GM18508 (cell line): ENCODE results near the gene OLFML2B.
"Not testable (repeated sequence)": the region's sequence is repeated elsewhere in the genome, so short reads cannot be mapped to it uniquely, and the experiment has no call there.

Source experiments
- ATAC-seq: cut with Tn5 transposase; IDR thresholded peaks from one replicate; pipeline ENCODE4 v1.9.1; 2021; ENCODE audit warnings: moderate number of reproducible peaks; ENCODE audit not compliant: insufficient read depth, unreplicated experiment

Gene OLFML2B

DNA sequence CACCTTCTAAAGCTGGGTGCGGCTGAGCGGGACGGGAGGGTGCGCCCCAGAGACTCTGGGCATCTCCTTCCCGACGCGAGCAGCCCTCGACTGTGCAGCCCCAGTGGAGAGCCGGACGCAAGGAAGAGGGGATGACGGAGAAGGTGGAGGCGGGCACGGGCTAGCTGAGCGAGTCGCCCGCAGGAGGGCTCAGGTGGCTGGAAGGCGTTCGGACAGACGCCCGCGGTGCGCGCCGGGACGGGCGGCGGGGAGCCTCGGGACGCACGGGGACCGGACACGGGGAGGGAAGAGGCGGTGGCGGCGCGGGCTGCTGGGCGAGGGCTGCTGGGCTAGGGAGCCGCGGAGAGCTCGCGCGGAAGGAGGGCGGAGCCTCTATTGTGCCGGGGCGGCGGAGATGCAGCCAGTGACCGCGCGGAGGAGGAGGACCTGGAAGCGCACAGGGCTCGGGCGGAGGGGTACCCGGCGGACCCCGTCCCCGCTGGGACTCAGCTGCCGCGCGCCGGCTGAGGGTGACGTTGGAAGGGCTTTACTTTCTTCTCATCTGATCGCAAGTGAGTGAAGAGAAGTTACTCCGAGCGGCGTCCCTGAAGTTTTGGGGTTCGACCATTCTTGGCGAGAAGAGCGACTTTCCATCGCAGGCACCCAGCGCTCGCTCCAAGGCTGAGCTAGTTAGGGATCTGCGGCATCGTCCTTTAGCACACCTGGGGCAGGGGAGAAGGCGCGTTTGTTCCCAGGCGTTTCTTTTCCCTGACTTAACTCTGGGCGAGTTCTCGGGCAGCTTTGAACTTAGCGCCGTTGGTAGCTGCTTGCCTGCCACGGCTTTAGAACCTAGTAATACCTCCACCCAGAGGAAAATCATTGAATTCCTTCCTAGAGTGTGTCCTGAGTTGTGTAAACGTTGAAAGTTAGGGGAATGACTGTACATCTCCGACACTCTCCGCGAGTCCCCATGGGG lies at the start of gene OLFML2B:
Gene OLFML2B, minus strand, starts transcription at position 323 of the 955 bp plus-strand sequence. CDS start 439 bp downstream, outside the sequence.
- ATAC-seq, result no peak

GRCh38 chr1:162072740-162073139 lies 49.1 kb upstream of the OLFML2B start:
- ATAC-seq, result no peak

GRCh38 chr1:162070825-162071224 lies 47.2 kb upstream of the OLFML2B start:
- ATAC-seq, result no peak

DNA sequence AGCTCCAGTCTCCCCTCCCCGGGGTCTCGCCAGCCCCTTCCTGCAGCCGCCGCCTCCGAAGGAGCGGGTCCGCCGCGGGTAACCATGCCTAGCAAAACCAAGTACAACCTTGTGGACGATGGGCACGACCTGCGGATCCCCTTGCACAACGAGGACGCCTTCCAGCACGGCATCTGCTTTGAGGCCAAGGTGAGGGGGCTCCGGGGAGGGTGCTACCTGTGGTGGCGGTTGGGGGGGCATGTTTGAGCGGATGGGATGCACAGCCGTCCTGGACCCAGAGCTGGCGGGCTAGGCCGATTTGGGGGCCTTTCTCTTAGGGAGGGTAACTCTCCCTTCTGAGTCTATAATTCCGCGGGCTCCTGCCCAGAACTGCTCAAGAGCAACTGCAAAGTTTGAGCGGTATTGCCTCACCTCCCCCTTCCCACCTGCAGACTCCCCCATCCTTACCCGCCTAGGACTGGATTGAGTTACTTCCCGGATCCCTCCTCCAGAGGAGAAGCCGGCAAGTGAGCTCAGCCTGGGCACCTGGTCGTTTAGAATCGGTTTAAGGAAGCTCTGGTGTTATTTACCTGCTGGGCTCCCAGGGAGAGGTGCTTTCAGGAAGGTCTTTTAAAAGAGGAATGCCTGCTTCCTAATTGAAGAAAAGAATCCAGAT lies 46.6 kb upstream of the OLFML2B start:
- no peak for ATAC-seq

GRCh38 chr1:162069334-162070093 lies 45.8 kb upstream of the OLFML2B start, which contains the start of gene NOS1AP:
Gene NOS1AP (plus strand): TSS chr1:162069691. CDS start chr1:162070178, 487 bp downstream.
- ATAC-seq, result no peak

- no peak for ATAC-seq
Measured at GRCh38 chr1:162068301-162068700, 44.6 kb upstream of the OLFML2B start.

DNA sequence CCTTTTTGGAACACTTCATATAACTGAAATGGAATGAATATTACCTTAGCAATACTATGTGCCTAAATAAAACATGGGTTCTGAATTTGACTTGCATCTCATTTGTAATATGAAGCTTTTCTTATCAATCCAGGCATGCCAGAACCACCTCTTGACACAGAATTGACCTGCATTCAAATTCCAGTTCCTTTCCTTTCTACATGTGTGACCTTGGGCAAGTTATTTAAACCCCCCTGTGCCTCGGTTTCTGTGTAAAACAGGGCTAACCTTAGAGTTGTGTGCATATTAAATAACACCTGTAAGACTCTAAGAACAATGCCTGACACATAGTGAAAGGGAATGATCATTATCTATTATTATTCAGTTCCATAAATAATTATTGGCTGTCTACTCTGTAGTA lies 43.8 kb upstream of the OLFML2B start:
- ATAC-seq, result no peak

DNA sequence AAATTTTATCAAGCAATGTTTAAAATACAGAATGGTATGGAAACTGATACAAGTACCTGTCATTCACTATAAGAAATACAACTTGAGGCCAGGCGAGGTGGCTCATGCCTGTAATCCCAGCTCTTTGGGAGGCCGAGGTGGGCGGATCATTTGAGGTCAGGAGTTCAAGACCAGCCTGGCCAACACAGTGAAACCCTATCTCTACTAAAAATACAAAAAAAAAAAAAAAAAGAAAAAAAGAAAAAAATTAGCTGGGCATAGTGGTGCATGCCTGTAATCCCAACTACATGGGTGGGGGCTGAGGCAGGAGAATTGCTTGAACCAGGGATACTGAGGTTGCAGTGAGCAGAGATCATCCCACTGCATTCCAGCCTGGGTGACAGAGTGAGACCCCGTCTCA lies 43.2 kb upstream of the OLFML2B start:
- not testable (repeated sequence) for ATAC-seq

GRCh38 chr1:162065016-162065415 lies 41.3 kb upstream of the OLFML2B start:
- no peak for ATAC-seq

- ATAC-seq, result no peak
Measured at GRCh38 chr1:162062542-162063015, 38.9 kb upstream of the OLFML2B start.

DNA sequence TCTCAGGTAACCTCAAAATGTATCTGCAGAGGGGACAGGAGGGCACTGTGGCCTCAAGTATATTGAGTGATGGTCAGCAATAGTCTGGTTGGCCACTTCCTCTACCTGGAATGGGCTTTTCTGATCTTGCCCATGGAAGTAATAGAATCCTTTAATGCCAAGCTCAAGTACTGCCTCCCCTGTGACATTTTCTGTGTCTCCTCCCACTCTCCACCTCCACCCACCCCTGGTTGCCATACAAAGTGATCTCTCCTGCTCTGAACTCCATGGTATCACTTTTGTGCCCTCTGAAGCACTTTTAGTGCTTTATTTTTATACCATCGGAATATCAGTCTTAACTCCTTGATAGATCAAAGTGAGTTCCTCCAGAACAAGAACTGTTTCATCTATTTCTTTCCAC lies 36.6 kb upstream of the OLFML2B start:
- no peak for ATAC-seq

DNA sequence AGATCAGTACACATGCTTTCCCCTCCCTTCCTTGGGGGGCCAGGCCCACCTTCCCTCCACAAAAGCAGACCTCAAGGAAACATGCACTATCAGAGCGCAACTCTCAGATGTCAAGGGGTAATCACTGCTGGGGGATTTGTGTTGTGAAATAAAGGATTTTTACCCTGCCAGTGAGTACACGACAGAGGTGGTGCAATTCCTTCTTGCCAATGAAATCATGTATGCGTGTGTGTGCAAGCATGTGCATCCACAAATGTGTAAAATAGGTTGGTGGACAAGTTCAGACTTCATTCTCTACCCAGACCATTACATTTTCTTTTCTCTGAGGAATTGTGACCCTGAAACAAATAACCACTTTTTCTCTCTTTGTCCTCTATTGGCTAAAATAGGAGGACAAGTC lies 36.1 kb upstream of the OLFML2B start:
- no peak for ATAC-seq

DNA sequence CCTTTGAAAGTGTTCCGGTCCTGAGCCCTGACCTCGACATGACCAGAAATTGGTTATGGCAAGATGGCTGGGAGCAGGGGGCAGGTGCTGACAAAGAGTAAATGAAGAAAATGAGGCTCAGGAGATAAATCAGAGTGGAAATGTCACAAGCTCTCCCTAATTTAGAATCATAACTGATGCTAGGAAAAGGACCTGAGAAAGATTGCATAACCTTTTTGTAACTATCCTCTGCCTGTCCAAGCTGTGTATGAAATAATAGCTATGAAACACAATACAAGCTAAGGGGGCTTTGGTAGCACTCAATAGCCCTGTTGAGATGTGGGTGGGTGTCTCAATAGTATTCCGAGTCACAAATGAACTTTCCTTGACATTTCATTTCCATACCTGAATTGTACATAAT lies 32.9 kb upstream of the OLFML2B start:
- ATAC-seq, result no peak

- no peak for ATAC-seq
Measured at GRCh38 chr1:162056043-162056442, 32.4 kb upstream of the OLFML2B start.

- no peak for ATAC-seq
Measured at GRCh38 chr1:162055062-162055461, 31.4 kb upstream of the OLFML2B start.

GRCh38 chr1:162053949-162054348 lies 30.3 kb upstream of the OLFML2B start:
- ATAC-seq, result not testable (repeated sequence)

DNA sequence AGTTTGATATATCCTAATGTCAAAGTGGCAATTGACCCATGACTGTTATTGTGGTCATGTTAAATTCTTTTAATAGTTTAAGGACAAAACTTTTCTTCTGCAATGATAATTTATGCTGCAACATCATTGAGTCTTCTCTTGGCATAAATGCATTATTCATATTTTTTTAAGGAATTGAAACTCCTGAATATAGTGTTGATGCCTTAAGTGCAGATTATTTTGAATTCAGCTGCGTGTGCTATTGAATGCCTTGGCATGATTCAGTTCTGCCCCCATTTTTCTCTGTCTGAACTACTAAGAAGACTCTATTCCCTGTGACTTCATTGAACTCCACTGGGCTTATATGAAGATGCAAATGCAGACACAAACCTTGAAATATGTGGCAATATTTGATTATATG lies 23.3 kb upstream of the OLFML2B start:
- ATAC-seq, result no peak

DNA sequence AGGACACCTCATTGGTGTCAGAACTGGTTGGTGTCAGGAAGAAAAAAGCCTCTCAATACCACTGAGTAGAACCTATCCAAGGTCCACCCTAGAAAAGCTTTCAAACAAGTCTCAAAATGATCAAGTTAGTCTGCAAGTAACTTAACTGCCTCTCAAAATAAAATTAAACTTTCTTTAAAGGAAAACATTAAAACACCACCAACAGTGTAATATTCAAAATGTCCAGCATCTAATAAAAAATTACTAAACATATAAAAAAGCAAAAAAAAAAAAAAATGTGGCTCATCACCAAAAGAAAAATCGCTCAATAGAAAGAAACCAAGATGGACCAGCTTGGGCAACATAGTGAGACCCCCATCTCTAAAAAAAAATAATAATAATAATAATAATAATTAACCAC lies 18.7 kb upstream of the OLFML2B start:
- no peak for ATAC-seq

DNA sequence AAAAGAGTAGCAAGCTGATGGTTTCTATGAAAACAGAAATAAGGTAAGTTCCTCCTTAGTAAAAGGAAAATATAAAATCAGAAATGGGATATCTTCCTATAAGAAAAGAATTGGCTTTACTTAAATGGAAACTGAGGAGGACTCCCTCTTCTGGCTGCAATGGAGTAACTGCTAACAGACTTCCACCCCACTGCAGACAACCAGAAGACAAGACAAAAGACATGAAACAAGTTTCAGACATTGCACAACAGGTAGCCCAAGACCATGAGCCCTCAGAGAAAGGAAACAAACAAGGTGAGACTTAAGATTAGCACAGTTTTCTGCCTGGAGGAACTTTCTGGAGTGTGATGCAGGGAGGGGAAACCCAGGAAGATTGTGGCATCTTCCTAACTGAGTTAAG lies 17.0 kb upstream of the OLFML2B start:
- ATAC-seq, result no peak

- ATAC-seq, result no peak
Measured at GRCh38 chr1:162040001-162040400, 16.3 kb upstream of the OLFML2B start.

- no peak for ATAC-seq
Measured at GRCh38 chr1:162038624-162039023, 15.0 kb upstream of the OLFML2B start.
